Muscle layer of duodenum (tissue), 2 donors: ENCODE data around the gene SHQ1.

Source experiments
- H3K27ac ChIP-seq: one replicate; pipeline ENCODE4 v1.7.0; 2013; ENCODE audit warnings: mild to moderate bottlenecking, low read length
- H3K27me3 ChIP-seq: one replicate; pipeline ENCODE4 v1.7.0; 2013; ENCODE audit warnings: low read depth, mild to moderate bottlenecking, control low read depth, low read length
- H3K36me3 ChIP-seq, 2 donors: one replicate each; pipeline ENCODE4 v1.7.0; 2013; ENCODE audit warnings: low read length in 2 of 2, control low read depth in 1 of 2, mild to moderate bottlenecking in 1 of 2; ENCODE audit not compliant: insufficient read depth in 2 of 2, control insufficient read depth in 1 of 2
- H3K4me1 ChIP-seq, 2 donors: one replicate each; pipeline ENCODE4 v1.7.0; 2013; ENCODE audit warnings: low read length in 2 of 2, mild to moderate bottlenecking in 2 of 2, control low read depth in 1 of 2, moderate library complexity in 1 of 2; ENCODE audit not compliant: insufficient read depth in 2 of 2, control insufficient read depth in 1 of 2
- H3K4me3 ChIP-seq, 2 donors: one replicate each; pipeline ENCODE4 v1.7.0; 2013; ENCODE audit warnings: low read length in 2 of 2, low read depth in 1 of 2, mild to moderate bottlenecking in 1 of 2
- H3K9me3 ChIP-seq, 2 donors: one replicate each; pipeline ENCODE4 v1.7.0; 2013; ENCODE audit warnings: low read length in 2 of 2, control low read depth in 1 of 2, mild to moderate bottlenecking in 1 of 2; ENCODE audit not compliant: control insufficient read depth in 1 of 2
- donor health status: healthy.

SHQ1 gene

GRCh38 chr3:72847751-72848702 is at the start of gene SHQ1:
Gene SHQ1, minus strand, starts transcription at chr3:72848445. Its CDS starts 105 bp downstream, at chr3:72848340.
- H3K4me1 ChIP-seq: peaks cover 9 to 23% of the 10 kb centered on the region in 2 donors

GRCh38 chr3:72897758-72898007 is 49.4 kb upstream of the SHQ1 start:
- Histone ChIP-seq H3K27ac (no peak overlapping the region), H3K36me3 (no peaks in the 10 kb centered on the region), H3K4me1 (no peaks in the 10 kb centered on the region), H3K4me3 (no peak overlapping the region), H3K9me3 (no peaks in the 10 kb centered on the region), H3K27me3 (no peaks in the 10 kb centered on the region)

More at GRCh38 chr3:72847751-72848702, at the start of gene SHQ1:
- Histone ChIP-seq H3K4me3 (peak within 1 kb of the TSS; percentile 96 to 99), H3K9me3 (no peaks in the 10 kb centered on the region), H3K36me3 (no peaks in the 10 kb centered on the region), H3K27ac (peak within 1 kb of the TSS; percentile 81), H3K27me3 (no peaks in the 10 kb centered on the region)

GRCh38 chr3:72896996-72897757 is 48.9 kb upstream of the SHQ1 start:
- no peaks in the 10 kb centered on the region for H3K36me3 ChIP-seq
- no peak overlapping the region for H3K27ac ChIP-seq
- no peaks in the 10 kb centered on the region for H3K27me3 ChIP-seq
- no peaks in the 10 kb centered on the region for H3K9me3 ChIP-seq
- H3K4me3 ChIP-seq: no peak overlapping the region
- H3K4me1 ChIP-seq: peaks cover 0 to 4% of the 10 kb centered on the region in 2 donors

- H3K27ac ChIP-seq: no peak overlapping the region
Observed at GRCh38 chr3:72894976-72895552, 46.8 kb upstream of the SHQ1 start.

GRCh38 chr3:72892870-72893269 is 44.6 kb upstream of the SHQ1 start:
- Histone ChIP-seq H3K27me3 (no peaks in the 10 kb centered on the region), H3K36me3 (peaks cover 0 to 8% of the 10 kb centered on the region in 2 donors), H3K27ac (no peak overlapping the region), H3K4me3 (no peak overlapping the region), H3K9me3 (no peaks in the 10 kb centered on the region), H3K4me1 (peaks cover 0 to 12% of the 10 kb centered on the region in 2 donors)

More at GRCh38 chr3:72894976-72895552, 46.8 kb upstream of the SHQ1 start:
- H3K4me1 ChIP-seq: peaks cover 0 to 9% of the 10 kb centered on the region in 2 donors
- peaks cover 0 to 8% of the 10 kb centered on the region in 2 donors for H3K36me3 ChIP-seq
- H3K4me3 ChIP-seq: no peak overlapping the region
- H3K9me3 ChIP-seq: no peaks in the 10 kb centered on the region
- no peaks in the 10 kb centered on the region for H3K27me3 ChIP-seq

GRCh38 chr3:72892081-72892775 is 44.0 kb upstream of the SHQ1 start:
- Histone ChIP-seq H3K27me3 (peaks cover 5% of the 10 kb centered on the region), H3K36me3 (peaks cover 0 to 8% of the 10 kb centered on the region in 2 donors), H3K9me3 (no peaks in the 10 kb centered on the region), H3K4me3 (no peak overlapping the region), H3K4me1 (peaks cover 0 to 17% of the 10 kb centered on the region in 2 donors), H3K27ac (no peak overlapping the region)

- Histone ChIP-seq H3K9me3 (no peaks in the 10 kb centered on the region), H3K27ac (peak overlapping the region; percentile 28), H3K4me1 (peaks cover 0 to 26% of the 10 kb centered on the region in 2 donors), H3K36me3 (peaks cover 0 to 8% of the 10 kb centered on the region in 2 donors), H3K4me3 (no peak overlapping the region), H3K27me3 (peaks cover 7% of the 10 kb centered on the region)
Observed at GRCh38 chr3:72891053-72891855, 43.0 kb upstream of the SHQ1 start.

- no peak overlapping the region for H3K4me3 ChIP-seq
- H3K36me3 ChIP-seq: peaks cover 0 to 8% of the 10 kb centered on the region in 2 donors
- H3K9me3 ChIP-seq: no peaks in the 10 kb centered on the region
- no peak overlapping the region for H3K27ac ChIP-seq
- H3K4me1 ChIP-seq: peaks cover 0 to 29% of the 10 kb centered on the region in 2 donors
- peaks cover 7% of the 10 kb centered on the region for H3K27me3 ChIP-seq
Observed at GRCh38 chr3:72890166-72890925, 42.1 kb upstream of the SHQ1 start.

- H3K27me3 ChIP-seq: peaks cover 7% of the 10 kb centered on the region
- peaks cover 0 to 29% of the 10 kb centered on the region in 2 donors for H3K4me1 ChIP-seq
- H3K36me3 ChIP-seq: peaks cover 0 to 8% of the 10 kb centered on the region in 2 donors
- peak overlapping the region; percentile 13 to 66 for H3K4me3 ChIP-seq
- no peaks in the 10 kb centered on the region for H3K9me3 ChIP-seq
- H3K27ac ChIP-seq: no peak overlapping the region
Observed at GRCh38 chr3:72889310-72890165, 41.3 kb upstream of the SHQ1 start.
